ENCODE data around the gene DENND4B.

GRCh38 chr1:153888533-153888932 lies 58.0 kb downstream of the DENND4B start:
- TF ChIP-seq CTCF (conservative IDR thresholded peaks at IDR 0.05): no peak
- TF ChIP-seq EZH2 (IDR thresholded peaks at IDR 0.05; ENCODE audit: low read depth): no peak
